PFSK-1 (cell line): ENCODE results near the gene HPCAL1.

Experiments
- FOXP2 ChIP-seq: optimal IDR thresholded peaks from 2 replicates; pipeline ENCODE3; 2011; ENCODE audit warnings: borderline replicate concordance, control low read depth, inconsistent platforms; ENCODE audit not compliant: insufficient read depth; ENCODE audit errors: extremely low read length, extremely low read depth
- POLR2AphosphoS5 ChIP-seq: IDR thresholded peaks from 2 replicates; pipeline ENCODE4 v1.6.1; 2012; ENCODE audit warnings: low read depth, mild to moderate bottlenecking, control low read depth, low read length, moderate library complexity
- SIN3A ChIP-seq: IDR thresholded peaks from 2 replicates; pipeline ENCODE4 v1.6.1; 2012; ENCODE audit warnings: mild to moderate bottlenecking, low read length, moderate library complexity, borderline replicate concordance; ENCODE audit not compliant: insufficient read depth
- TAF1 ChIP-seq: IDR thresholded peaks from 2 replicates; pipeline ENCODE4 v1.6.1; 2012; ENCODE audit warnings: low read length, control low read depth, borderline replicate concordance; ENCODE audit not compliant: insufficient read depth
- TF ChIP-seq, protein P1 (sequence below), 2 experiments: IDR thresholded peaks; 2 replicates each; pipeline versions ENCODE4 v1.6.1 to v1.8.0; 2011 to 2012; ENCODE audit warnings: low read depth in 2 of 2, low read length in 2 of 2, control low read depth in 1 of 2, inconsistent platforms in 1 of 2, mild to moderate bottlenecking in 1 of 2, moderate library complexity in 1 of 2; ENCODE audit not compliant: insufficient read depth in 1 of 2

The HPCAL1 gene

DNA sequence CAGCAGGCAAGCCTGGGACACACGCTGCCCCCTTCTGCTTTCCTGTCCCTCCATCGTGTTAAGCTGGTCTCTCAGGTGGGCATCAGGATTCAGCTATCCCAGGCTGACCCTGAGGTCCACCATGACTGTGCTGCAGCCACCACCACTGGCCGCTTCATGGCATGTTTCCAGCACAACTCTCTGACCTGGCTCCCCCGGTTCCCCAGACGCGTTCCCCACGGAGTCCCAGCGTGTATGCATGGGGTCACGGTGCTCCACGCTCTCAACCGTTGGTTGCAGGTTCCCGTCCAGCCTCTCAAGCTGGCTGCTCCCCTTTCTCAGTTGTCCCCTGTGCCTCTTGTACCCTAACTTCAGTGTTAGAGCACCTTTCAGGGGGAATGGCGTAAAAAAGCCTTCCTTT is 20.3 kb downstream of the HPCAL1 start:
- TF ChIP-seq SIN3A (no peak), FOXP2 (no peak), POLR2AphosphoS5 (no peak), TAF1 (no peak)
- TF ChIP-seq, protein P1, sequence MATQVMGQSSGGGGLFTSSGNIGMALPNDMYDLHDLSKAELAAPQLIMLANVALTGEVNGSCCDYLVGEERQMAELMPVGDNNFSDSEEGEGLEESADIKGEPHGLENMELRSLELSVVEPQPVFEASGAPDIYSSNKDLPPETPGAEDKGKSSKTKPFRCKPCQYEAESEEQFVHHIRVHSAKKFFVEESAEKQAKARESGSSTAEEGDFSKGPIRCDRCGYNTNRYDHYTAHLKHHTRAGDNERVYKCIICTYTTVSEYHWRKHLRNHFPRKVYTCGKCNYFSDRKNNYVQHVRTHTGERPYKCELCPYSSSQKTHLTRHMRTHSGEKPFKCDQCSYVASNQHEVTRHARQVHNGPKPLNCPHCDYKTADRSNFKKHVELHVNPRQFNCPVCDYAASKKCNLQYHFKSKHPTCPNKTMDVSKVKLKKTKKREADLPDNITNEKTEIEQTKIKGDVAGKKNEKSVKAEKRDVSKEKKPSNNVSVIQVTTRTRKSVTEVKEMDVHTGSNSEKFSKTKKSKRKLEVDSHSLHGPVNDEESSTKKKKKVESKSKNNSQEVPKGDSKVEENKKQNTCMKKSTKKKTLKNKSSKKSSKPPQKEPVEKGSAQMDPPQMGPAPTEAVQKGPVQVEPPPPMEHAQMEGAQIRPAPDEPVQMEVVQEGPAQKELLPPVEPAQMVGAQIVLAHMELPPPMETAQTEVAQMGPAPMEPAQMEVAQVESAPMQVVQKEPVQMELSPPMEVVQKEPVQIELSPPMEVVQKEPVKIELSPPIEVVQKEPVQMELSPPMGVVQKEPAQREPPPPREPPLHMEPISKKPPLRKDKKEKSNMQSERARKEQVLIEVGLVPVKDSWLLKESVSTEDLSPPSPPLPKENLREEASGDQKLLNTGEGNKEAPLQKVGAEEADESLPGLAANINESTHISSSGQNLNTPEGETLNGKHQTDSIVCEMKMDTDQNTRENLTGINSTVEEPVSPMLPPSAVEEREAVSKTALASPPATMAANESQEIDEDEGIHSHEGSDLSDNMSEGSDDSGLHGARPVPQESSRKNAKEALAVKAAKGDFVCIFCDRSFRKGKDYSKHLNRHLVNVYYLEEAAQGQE (IDR thresholded peaks at IDR 0.05; ENCODE audit: insufficient read depth in 1 of 2, low read depth in 2 of 2, low read length in 2 of 2), result no peak

DNA sequence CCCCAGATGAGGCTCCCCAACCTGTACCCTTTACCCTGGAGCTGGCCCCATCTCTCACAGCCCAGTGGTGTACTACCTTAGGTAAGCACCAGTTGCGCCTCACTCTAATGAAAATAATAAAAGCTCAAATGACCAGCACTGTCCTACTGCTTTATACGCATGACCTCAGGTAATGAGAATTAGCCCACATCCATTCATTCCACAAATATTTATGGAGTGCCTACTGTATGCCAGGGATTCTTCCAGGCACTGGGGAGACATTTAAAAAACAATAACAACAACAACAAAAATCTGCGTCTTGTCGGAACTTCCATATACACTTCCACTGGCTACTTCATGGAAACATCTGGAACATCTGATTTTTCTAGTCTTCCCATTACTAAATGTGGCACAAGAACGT is 20.8 kb downstream of the HPCAL1 start:
- TF ChIP-seq SIN3A (no peak), FOXP2 (no peak), POLR2AphosphoS5 (no peak), TAF1 (no peak)
- TF ChIP-seq, protein P1 (IDR thresholded peaks at IDR 0.05; ENCODE audit: insufficient read depth in 1 of 2, low read depth in 2 of 2, low read length in 2 of 2), result no peak

DNA sequence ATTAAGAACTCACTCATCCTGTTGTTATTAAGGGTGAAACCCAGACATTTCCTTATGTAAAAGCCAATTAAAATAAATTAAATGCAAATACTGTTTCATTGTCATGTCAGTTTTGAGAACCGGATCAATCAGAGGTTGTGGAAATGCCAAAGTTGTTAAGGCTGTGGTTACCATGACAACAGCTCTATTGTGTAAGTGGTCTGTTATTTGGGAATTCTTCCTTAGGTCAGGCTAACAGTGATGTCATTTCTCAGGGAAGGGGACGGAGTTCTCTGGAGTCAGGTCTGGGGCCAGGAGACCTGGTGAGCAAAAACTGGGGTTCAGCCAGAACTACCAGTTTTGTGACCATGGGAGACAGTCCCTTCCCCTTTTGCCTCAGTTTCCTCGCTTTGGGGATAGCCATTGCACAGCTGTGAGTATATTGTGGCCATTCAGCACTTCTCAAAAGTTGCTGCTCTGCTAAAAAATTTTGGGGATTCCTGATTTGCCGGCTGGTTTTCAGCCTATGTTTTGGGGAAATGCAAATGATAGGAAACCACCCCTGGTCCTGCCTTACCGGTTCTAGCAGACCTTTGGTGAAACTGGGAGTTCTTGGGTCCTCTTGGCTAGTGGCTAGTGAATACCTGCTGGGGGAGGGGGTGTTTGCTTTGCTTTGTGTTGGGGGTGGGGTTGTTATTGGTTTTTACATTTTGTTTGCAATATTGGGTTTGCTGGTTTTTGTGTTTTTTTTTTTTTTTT is 21.6 kb downstream of the HPCAL1 start:
- TF ChIP-seq POLR2AphosphoS5, result no peak
- TF ChIP-seq SIN3A, result no peak
- TF ChIP-seq, protein P1 (IDR thresholded peaks at IDR 0.05; ENCODE audit: insufficient read depth in 1 of 2, low read depth in 2 of 2, low read length in 2 of 2), result no peak
- no peak for TF ChIP-seq FOXP2
- no peak for TF ChIP-seq TAF1

DNA sequence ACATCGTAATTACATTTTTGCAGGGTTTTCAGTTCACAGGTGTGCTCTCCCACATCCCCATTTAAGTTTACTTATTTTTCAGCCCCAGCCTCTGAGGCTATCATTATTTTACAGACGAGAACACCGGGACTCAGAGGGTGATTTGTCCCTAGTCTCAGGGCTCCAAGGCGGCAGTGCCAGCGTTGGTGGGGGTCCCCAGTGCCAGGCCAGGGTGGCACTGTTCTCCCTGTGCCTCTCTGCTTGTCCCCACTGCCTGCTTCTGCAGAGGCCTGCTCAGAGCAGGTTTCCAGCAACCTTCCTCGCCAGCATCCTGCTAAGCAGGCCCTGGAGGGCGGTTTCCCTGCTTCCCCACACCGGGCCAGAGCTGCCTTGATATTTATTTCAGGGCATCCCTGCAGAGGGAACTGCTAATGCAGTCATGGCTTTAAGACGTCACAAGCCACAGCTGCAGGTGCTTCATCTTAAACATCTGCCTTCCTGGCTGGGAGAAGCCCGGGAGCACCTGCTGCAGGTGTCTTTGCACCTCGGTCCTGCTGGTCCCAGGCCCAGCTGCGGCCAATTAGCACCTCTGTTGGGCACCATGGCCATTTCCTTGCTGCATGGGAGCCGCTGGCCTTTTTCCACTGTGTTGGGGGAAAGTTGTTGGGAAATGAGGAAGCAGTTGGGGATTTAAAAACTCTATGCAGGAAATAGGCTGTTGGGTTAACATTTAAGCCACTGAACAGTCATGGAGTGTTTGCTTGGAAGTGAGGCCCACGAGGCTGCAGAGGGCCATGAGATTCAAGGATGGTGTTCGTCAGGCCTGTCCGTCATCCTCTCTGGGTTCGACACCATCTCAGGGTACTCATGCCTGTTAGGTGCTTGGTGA is 22.8 kb downstream of the HPCAL1 start:
- TF ChIP-seq, protein P1 (IDR thresholded peaks at IDR 0.05; ENCODE audit: insufficient read depth in 1 of 2, low read depth in 2 of 2, low read length in 2 of 2), result no peak
- TF ChIP-seq FOXP2 (no peak), POLR2AphosphoS5 (no peak), TAF1 (no peak), SIN3A (no peak)
